GM21619 (cell line): Measurements from ENCODE around the gene PSMB5.

Experiments
- ATAC-seq: cut with Tn5 transposase; IDR thresholded peaks from one replicate; pipeline ENCODE4 v1.9.1; 2021; ENCODE audit not compliant: unreplicated experiment

The PSMB5 gene

DNA sequence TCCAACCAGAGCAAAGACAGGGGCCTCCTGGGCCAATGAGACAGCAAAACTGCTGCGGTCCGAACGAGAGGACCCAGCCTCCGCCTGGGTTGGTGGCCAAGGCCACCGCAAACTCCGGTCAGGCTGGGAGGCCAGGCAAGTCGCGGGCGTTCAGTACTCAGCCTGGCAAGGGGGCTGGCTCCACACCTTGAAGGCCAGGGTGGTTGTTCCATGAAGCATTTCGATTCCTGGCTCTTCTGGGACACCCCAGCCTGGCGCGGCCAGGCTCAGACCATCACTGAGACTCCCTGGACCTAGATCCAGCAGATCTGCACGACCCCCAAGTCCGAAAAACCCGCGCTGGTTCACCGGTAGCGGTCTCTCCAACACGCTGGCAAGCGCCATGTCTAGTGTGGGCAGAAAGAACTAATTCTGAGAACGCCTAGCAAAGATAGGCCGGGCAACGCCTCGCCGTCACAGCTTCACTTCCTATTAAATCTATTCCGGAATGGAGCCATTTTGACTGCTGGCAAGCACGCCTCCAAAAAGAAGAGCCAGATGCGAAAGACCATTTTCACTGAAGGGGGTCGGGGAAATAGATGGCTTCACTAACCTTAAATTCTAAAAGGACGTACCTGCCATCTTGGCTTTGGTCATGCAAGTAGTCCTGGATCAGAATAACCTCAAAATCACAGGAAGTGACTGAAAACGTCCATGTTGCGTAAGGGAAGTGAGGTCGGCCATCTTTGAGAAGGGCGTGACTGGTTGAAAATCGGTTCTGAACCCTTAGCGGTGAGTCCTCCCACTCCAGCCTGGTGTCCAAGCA lies at the start of gene PSMB5:
TSS of gene PSMB5 (minus strand) at position 403 of the 805 bp plus-strand sequence. CDS start at position 384, 19 bp downstream.
- ATAC-seq = peak; percentile 96

DNA sequence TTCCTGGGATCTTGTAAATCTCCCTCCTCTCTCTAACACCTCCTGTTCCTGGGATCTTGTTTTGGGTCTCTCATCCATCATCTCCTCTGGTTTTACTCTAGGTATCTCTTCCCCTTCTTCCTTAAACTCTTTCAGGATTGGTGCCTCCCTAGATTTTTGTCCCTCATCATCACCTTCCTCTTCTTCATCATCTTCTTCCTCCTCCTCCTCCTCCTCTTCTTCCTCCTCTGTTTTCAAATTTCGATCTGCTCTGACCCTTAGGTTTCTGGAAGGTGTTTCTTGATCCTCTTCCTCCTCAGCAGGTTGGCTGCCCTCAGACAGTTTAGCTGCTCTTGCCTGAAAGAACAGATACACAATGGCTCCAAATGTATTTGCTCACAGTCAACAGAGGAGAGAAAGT lies 45.8 kb upstream of the PSMB5 start:
- ATAC-seq = no peak

DNA sequence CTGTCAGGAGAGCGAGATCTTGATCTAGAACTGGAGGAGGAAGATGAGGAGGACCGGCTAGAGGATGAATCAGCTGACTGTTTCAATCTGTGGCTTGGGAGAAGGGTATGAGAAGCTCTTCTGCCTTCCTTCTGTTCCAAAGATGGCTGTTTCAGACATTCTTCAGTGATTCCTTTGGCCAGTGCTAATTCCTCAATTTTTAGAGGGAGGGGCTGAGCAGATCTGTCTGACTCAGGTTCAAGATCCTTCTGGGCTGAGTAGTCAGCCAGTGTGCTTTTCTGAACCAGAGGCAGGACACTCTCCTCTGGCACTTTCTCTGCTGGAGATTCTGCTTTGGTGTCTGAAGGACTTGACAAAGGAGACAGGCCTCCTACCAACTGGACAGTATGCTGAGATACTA lies 45.0 kb upstream of the PSMB5 start:
- ATAC-seq = no peak

DNA sequence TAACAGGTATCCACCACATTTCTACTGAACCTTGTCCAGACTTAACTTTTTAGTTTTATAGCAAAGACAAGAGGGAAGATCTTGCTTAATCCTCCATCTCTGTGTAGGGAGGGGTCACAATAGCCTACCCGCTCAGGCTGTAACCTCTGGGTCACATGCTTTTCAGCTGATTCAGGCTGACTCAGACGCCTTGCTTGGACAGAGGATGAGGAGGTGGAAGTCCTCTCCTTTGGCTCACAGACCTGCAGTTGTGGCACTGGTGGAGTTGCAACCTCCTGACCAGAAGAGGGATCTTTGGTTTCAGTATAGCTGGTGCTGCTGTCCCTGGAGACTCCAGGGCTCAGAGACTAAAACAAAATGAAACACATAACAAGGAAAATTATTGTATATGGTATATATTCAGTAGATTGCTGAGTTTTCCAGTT lies 44.0 kb upstream of the PSMB5 start:
- no peak for ATAC-seq

DNA sequence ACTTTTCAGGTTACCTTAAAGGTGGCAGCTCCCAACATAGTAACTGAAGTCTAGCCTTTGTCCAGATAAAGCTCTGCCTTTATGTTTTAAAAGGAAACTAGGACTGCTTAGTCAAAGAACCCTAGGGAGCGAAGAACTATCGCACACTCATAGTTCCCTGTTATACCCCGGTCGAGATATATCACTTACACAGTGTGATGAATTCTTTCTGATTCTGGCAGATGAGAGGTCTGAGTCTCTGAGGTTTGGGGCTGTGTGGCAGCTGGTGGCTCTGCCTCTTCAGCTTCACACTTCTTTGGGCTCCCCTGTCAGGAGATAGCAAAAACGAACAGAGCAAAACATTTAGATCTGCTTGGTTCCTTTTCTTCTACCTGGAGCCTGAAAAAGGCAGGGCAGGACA lies 43.3 kb upstream of the PSMB5 start:
- no peak for ATAC-seq

DNA sequence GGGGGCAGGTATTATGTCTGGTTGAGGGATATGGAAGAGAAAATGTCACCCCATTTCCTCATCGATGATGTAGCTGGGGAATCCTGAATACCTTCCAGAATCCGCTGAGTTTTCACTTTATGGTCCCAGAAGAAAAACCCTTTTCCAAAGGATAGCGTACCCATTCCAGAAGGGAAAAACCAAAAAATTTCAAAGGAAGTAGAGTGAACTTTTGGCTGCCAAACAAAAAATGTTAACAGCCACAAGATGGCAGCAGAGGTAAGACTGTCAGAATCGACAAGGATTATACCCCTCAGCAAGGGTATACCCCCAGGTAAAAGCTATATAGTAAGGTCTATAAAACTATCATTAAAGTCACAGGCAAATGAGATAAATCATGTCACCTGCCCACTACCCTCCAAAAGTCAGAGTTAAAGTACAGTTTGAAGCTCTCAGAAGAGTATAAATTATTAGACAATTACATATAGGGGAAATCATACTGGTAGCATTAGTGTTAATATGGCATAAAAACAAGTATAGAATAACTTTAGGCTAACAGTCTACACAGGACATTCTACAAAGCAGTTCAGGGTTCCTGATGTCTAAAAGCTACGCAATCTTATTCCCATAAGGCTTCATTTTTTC lies 42.2 kb upstream of the PSMB5 start:
- no peak for ATAC-seq

DNA sequence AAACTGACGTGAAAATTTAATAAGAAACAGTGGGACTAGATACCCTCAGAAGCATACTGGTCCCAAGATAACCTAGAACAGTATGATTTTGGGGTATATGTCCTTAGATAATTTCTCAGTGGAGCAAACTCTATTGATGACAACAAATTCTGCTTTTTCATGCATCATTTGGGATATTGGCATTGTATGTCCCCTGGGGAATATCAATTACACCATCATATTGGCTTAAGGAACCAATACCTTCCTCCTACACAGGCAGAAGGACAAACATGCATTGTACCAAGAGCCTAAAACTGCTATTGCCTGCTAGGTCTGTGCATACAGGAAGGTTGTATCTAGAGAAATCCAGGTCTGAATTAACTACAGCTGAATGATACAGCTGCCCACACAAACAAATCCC lies 40.2 kb upstream of the PSMB5 start:
- no peak for ATAC-seq

DNA sequence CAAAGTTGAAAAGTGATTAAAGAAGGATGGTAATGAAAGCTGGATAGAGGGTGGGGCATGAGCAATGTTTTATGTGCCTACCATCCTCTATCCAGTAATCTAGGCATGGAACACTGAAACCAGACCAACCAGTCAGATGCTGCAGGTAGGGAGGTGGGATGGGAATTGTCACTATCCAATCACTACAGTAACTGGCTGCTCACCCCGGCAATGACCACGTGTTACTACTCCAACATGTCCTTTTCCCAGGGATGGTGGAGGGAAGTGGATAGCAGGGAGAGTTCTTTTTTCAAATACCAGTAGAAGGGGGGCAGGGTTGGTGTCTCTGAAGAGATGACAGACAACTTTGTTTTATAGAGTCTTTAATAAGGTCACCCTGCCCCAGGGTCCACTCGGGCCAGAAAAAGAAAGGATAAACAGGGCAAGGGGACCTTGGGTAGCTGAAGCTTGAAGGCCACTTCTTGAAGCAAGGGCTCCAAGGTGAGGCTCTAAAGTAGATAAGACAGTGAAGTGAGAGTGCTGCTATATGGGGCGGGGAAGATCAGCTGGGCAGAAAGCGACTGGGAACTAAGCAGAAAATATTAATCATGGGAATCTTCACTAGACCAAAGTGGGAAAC lies 37.3 kb upstream of the PSMB5 start:
- ATAC-seq = no peak

DNA sequence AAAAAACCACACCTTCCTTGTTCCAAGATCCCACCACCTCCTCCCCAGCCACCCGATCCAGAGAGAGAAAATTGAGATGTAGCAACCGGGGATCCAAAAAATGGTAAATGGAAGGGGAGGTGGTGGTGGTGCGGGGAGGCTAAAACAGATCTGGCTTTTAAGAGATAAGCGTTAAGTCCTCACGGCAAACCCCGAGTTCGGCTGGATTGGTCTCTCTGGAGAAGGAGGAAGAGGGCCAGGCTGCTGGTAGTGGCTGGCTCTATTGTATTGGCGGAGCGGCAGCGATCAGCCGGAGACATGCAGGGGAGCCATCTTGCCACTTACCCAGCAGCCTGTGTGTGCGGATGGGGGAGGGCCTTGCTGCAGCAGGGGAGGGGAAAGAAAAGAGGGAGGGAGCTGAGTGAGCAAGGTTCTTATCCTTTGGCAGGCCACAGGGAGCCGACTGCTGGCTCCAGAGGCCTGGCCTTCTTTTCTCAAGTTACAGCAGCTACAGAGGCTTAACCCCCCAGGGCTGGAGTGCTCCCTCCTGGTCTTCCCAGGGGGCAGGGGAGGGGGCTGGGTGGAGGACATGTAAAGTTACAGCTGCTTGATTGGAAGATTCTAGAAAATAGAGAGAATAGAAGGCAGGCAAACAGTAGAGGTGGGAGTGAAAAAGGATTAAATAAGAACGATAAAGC lies 36.7 kb upstream of the PSMB5 start:
- ATAC-seq = peak; percentile 87

DNA sequence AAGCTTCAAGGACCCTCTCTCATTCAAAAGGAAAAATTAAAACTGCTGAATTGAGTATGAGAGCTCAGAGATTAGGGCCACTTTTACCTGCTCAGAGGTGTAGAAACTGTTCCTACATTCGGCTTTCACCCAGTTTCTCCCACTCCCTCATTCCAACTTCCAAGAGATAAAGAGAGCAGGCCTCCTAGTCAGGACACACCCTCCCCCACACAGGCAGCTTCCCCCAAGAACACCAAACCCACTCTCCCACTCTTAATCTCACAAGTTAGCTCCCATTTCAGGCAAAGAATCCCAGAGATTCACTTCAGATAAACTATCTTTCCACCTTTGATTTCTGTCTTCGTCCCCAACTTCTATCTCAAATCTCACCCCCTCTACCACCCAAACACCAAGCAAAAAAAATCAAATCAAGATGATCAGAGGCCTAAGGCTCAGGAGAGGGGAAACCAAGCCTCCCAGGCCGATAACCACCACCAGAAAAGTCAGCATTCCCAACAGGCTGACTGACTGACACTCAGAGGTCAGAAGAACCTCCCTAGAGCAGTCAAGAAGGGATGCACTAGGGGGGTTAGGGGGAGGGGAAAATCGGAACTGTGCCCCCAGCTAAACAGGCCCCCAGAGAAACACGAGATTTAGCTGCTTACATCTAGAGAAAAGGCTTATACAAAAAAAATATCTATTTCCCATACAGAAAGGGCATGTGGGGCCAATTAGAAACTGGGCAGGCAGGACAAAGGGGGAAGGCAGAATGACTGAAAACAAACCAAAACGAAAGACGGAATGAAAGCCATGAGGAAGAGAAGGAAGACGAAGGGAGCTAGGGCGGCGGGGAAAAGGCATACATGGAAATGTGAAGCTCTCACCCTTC lies 35.8 kb upstream of the PSMB5 start:
- no peak for ATAC-seq

DNA sequence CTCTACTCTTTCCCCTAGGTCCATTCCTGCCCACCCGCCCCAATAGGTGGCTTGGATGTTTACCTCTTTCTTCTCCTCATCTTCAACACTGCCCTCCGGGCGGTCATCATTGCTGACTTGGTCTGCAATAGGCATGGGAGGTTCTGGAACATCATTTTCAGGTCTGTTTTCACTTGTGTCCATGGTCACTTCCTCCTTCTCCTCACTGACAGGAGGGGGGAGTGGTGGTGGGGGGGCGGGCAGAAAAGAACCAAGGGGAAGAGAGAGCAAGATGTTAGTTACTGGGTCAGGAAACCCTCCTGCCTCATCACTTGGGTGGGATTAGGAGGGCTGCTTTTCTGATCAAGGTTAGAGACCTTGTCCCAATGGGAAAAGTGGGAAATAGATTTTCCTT lies 34.7 kb upstream of the PSMB5 start:
- no peak for ATAC-seq

DNA sequence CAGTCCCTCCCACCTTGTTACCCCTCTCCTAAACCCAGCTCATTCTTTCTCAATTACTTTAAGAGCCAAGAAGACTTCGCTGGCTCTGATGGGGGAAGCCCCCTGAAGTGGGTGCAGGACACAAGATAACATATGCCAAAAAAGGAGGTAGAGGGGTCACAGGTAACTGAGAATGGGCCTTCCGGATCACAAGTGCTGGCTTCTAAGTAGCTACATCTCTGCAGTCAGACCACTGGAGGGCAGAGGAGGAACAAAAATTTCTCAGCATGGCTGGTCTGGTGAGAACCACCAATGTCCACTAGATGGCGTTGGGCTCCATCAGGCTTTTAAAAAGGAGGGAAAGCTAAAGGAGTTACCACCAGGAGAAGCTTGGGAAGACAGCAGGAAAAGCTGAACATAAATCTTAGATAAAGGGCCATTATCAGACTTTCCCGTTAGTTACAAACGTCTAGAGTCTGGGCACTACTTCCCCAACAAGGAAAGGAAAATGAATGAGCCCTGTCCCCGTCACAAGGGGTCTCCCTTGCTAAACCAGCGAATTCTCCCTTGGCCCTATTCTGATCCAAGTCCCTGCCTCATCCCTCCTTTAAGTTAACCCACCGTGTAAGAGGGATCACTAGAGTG lies 34.2 kb upstream of the PSMB5 start:
- peak; percentile 74 for ATAC-seq

DNA sequence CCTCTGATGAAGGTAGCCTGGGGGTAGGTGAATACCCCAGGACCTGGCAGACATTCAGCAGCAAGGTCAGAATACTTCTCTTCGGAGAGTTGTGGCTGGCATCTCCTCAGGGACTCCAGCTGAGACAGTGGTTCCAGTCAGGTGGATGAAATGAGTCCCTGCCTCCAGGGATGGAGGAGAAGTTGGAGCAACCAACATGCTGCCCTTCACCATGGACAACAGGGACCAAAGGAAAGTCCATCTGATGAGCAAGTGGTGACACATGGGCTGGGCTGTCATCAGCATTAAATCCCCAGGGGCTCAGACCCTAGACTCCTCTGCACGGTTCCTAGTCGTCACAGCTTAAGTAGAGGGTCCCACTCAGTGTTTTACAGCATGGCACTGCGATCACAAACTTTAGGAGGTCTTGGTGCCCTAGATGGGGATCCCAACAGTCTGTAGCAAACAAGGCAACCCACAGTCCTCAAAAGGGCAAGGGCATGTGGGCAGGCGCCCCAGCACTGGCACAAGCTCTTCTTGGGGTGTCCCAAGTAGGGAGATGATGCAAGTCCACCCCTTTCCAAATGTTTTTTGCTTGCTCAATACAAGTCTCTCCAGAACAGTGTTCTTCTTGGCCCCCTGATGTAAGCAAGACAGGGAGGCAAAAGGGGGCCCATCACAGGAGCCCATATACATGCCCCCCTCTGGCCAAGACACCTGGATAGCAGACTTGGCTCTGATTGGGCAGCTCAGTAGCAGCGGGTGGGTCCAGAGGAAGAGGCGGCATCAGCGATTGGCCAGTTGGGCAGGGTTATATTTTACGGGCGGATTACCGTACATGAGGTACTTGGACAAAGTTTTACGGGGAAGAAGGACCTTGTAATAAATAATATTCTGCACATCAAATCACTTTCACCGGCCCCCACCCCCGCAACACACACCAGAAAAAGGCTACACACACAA lies 33.4 kb upstream of the PSMB5 start:
- no peak for ATAC-seq

DNA sequence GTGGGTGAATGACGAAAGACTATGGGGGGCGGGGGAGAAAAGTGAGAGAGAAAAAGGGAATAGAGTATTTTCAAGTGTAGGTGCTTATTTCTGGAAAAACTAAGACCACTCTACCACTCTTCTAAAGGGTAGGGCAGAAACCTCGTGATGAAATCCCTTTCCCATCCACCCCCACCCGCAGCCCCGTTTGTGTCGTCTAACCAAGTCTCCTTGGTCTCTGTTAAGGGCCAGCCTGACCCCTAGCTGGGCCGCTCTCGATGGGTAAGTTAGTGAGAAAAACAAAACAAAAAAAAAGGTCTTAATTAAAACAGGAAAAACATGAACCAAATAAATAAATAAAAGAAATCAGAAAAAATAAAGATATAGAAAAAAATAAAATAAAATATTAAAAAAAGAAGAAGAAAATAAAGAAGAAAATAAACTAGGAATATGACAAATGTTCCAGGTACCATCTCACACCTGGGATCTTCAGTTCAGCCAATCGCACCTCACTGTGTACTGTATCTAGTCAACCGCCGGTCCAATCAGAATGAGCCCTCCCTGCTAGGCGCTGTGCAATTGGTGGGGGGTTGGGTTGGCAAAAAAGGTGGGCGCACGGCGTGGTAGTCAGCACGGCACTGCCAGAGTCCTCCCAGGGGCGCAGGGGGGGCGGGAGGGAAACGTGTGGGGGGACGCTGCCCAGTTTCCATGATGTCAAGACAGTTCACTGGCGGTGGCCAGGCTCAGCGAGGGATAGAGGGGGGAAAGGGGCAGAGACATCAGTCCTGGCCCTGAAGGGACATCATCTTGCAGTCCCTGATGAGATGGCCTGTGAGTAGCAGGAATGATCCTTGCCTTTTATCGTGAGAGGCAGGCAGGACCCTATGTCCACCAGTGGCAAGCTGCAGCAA lies 32.4 kb upstream of the PSMB5 start:
- no peak for ATAC-seq

DNA sequence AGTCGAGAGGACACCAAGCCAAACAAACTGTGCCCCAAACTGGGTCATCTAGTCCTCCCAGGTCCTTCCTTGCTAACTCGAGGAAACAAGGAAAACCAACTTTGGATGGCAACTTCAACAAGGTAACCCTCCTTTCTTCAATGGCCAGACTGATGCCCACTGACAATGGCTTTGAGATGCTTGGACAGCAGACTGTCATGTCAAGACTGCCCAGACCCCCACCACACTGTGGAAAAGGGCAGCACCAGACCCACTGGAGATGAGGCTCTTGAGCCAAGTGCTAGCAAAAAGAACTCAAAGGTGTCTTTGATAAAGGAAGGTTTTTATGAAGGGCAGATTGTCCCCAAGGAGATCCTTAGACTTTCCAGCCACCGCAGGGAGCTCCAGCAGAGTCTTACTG lies 31.7 kb upstream of the PSMB5 start:
- no peak for ATAC-seq

DNA sequence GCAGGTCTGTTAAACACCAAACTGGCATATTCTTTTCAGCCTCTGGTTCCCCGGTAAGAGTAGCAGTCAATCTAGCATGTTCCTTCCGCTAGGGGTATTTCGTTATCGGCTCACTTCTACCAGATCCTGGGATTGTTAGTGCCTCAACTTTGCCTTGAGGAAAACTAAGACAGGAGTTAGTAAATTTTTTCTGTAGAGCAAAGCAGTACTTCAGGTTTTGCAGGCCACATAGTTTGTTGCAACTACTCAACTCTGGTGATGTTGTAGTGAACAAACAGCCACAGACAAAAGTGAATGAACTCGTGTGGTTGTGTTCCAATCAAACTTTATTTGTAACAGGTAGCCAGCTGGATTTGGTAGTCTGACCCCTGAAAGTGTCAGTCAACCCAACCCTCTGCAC lies 28.9 kb upstream of the PSMB5 start:
- ATAC-seq = no peak

DNA sequence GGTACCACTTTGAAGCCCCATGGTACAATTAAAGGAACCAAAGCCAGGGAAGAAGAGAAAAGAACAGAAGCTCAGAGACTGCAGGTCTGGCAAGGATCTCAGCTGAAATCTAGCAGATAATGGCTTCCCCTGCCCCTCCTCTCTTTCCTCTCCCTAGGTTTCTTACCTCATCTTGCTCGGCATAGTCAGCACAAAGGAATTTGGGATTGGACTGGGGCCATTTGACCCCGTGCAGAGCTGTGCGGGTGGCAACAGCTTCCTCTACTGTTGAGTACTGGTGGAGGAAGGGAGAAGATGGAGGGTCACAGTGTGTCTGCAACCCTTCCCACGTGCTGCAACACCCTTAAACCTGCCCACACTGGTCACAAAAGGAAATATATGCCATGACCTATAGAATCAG lies 27.3 kb upstream of the PSMB5 start:
- ATAC-seq = no peak
